ENCODE measurements around the gene CEP83. TPM values are rescaled to one million over a fixed set of nuclear protein-coding genes. Genes with fewer than 3 reads are reported as not detected.

The CEP83 gene
- total and polyA plus RNA-seq, 2 donors (not counting 1 experiment from before 2014, with no cell fraction given), result 4.0 to 24.8 TPM

- Histone ChIP-seq H3K36me3 (replicated peaks in 1 of 2; ENCODE audit: control extremely low read depth in 1 of 2, control insufficient read depth in 1 of 2, extremely low read depth in 1 of 2, insufficient read depth in 2 of 2, low read length in 1 of 2) (peaks cover 0 to 15% of the 10 kb centered on the region in 2 experiments), H4K20me1 (ENCODE audit: control insufficient read depth, insufficient read depth, low read length, poor library complexity, severe bottlenecking) (no peaks in the 10 kb centered on the region), H3K9me3 (ENCODE audit: control extremely low read depth in 1 of 3, control insufficient read depth in 2 of 3, insufficient read depth in 1 of 3, low read length in 2 of 3) (no peaks in the 10 kb centered on the region), H3K4me2 (replicated peaks; ENCODE audit: low read depth, low read length, poor library complexity, severe bottlenecking) (peak overlapping the region; percentile 44), H3K27me3 (replicated peaks in 1 of 4; ENCODE audit: control extremely low read depth in 1 of 4, control insufficient read depth in 3 of 4, insufficient read depth in 4 of 4, low read length in 3 of 4) (no peaks in the 10 kb centered on the region), H3K9ac (ENCODE audit: low read length) (no peak overlapping the region), H3K79me2 (ENCODE audit: control insufficient read depth, insufficient read depth, low read length) (no peaks in the 10 kb centered on the region), H3K4me3 (ENCODE audit: control extremely low read depth in 1 of 5, extremely low read depth in 1 of 5, insufficient read depth in 1 of 5, low read depth in 2 of 5, low read length in 4 of 5) (no peak overlapping the region), H3K27ac (ENCODE audit: low read length in 2 of 2) (peak overlapping the region in 1 of 2 donors; percentile 64), H3K4me1 (ENCODE audit: control insufficient read depth in 2 of 2, insufficient read depth in 2 of 2, low read length in 2 of 2) (peaks cover 53 to 58% of the 10 kb centered on the region in 2 donors), H2AFZ (ENCODE audit: insufficient read depth, low read depth, low read length, poor library complexity, severe bottlenecking) (no peak overlapping the region)
- ATAC-seq (ENCODE audit: low read depth) (no peak), DNase-seq (no peak)
- Mint-ChIP-seq H3K4me1 (peaks cover 75% of the 10 kb centered on the region), H3K9me3 (ENCODE audit: insufficient read depth) (no peaks in the 10 kb centered on the region), H3K27ac (peak overlapping the region; percentile 75), H3K4me3 (no peak overlapping the region), H3K27me3 (no peaks in the 10 kb centered on the region)
- ChIA-PET POLR2A (interaction anchor here (0.6 kb wide), 1 partner anchor 118 kb away, joined by 3 read pairs; the partner anchor contains the start of gene PLXNC1), CTCF (no interaction called here)
- 80% methylated on average over 13 of the region's 14 CpGs for whole genome bisulfite sequencing (ENCODE audit: insufficient coverage)
- no peak for TF ChIP-seq CTCF (IDR thresholded peaks at IDR 0.05)
- no peak for TF ChIP-seq EZH2 (IDR thresholded peaks at IDR 0.05; ENCODE audit: borderline replicate concordance, insufficient read depth, low read depth, low read length, poor library complexity, severe bottlenecking)
- intact Hi-C loops (cut with micrococcal nuclease), result no loop called here
Observed at GRCh38 chr12:94265966-94266745, 193.5 kb downstream of the CEP83 start.

DNA sequence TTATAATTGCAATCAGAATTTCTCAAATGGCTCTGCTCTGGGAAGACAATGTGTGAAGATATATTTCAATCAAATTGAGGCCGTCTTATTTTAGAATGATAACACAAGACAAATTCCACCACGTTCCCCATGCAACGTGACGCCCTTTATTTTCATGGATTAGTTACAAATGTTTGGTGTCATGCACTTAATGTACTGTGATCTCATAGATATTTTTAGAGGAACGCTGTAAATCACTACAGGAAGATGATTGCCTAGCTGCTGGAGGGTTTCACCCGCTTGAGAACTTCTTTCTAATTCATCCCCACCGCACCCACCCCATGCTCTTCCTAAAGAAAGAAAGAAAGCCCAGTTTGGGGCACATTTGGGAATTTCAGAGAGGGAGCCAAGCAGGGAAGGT is 194.1 kb downstream of the CEP83 start:
- DNase-seq, result no peak
- peaks cover 53% of the 10 kb centered on the region in 2 donors for H3K4me1 ChIP-seq (ENCODE audit: control insufficient read depth in 2 of 2, insufficient read depth in 2 of 2, low read length in 2 of 2)
- peak overlapping the region in 1 of 2 donors; percentile 18 for H3K27ac ChIP-seq (ENCODE audit: low read length in 2 of 2)
- H3K9ac ChIP-seq (ENCODE audit: low read length), result no peak overlapping the region
- ATAC-seq (ENCODE audit: low read depth), result no peak
- no peak overlapping the region for H3K4me3 ChIP-seq (ENCODE audit: control extremely low read depth in 1 of 5, extremely low read depth in 1 of 5, insufficient read depth in 1 of 5, low read depth in 2 of 5, low read length in 4 of 5)
- TF ChIP-seq CTCF (IDR thresholded peaks at IDR 0.05) (no peak), EZH2 (IDR thresholded peaks at IDR 0.05; ENCODE audit: borderline replicate concordance, insufficient read depth, low read depth, low read length, poor library complexity, severe bottlenecking) (no peak)
- 90% methylated on average over 2 of the region's 7 CpGs for WGBS (ENCODE audit: insufficient coverage)
- no peaks in the 10 kb centered on the region for H3K9me3 ChIP-seq (ENCODE audit: control extremely low read depth in 1 of 3, control insufficient read depth in 2 of 3, insufficient read depth in 1 of 3, low read length in 2 of 3)
- Mint-ChIP-seq H3K4me3 (no peak overlapping the region), H3K27ac (peak overlapping the region; percentile 67), H3K4me1 (peaks cover 75% of the 10 kb centered on the region), H3K9me3 (ENCODE audit: insufficient read depth) (no peaks in the 10 kb centered on the region), H3K27me3 (no peaks in the 10 kb centered on the region)
- no peaks in the 10 kb centered on the region for H3K27me3 ChIP-seq (replicated peaks in 1 of 4; ENCODE audit: control extremely low read depth in 1 of 4, control insufficient read depth in 3 of 4, insufficient read depth in 4 of 4, low read length in 3 of 4)
- no peaks in the 10 kb centered on the region for H4K20me1 ChIP-seq (ENCODE audit: control insufficient read depth, insufficient read depth, low read length, poor library complexity, severe bottlenecking)
- ChIA-PET POLR2A (no interaction called here), CTCF (no interaction called here)
- peaks cover 0 to 21% of the 10 kb centered on the region in 2 experiments for H3K36me3 ChIP-seq (replicated peaks in 1 of 2; ENCODE audit: control extremely low read depth in 1 of 2, control insufficient read depth in 1 of 2, extremely low read depth in 1 of 2, insufficient read depth in 2 of 2, low read length in 1 of 2)
- H2AFZ ChIP-seq (ENCODE audit: insufficient read depth, low read depth, low read length, poor library complexity, severe bottlenecking), result no peak overlapping the region
- intact Hi-C loops (cut with micrococcal nuclease), result no loop called here
- H3K4me2 ChIP-seq (replicated peaks; ENCODE audit: low read depth, low read length, poor library complexity, severe bottlenecking), result no peak overlapping the region
- H3K79me2 ChIP-seq (ENCODE audit: control insufficient read depth, insufficient read depth, low read length), result no peaks in the 10 kb centered on the region
